AG04450 (cell line): ENCODE results near the gene GPLD1. TPM values are rescaled to one million over a fixed set of nuclear protein-coding genes. Genes with fewer than 3 reads are reported as not detected.

ENCODE experiments used
- CTCF ChIA-PET: fragments of 300-600, 350-600 bp; formaldehyde crosslinking; extraction: SDS; loops from one replicate; lab custom pipeline; 2022; ENCODE audit warnings: antibody characterized with exemption, inconsistent platforms; lab: Charles Lee
- POLR2A ChIA-PET: fragments of 350-600 bp; formaldehyde crosslinking; extraction: SDS; loops from one replicate; lab custom pipeline; 2021; ENCODE audit warnings: antibody characterized with exemption, inconsistent platforms; lab: Yijun Ruan, JAX
- DNase-seq: peaks from one replicate; pipeline ENCODE4 v3.0.0-alpha.2; 2011; ENCODE audit warnings: low read depth, low spot score
- H3K27ac ChIP-seq: one replicate; pipeline ENCODE4 v1.5.1; 2012; ENCODE audit warnings: low read depth, low read length, control low read depth
- H3K27me3 ChIP-seq: one replicate; pipeline ENCODE4 v1.6.0; 2012; ENCODE audit warnings: low read length; ENCODE audit not compliant: control insufficient read depth, insufficient read depth
- H3K4me3 ChIP-seq: 2 replicates; pipeline ENCODE4 v1.5.1; 2011; ENCODE audit warnings: mild to moderate bottlenecking, low read depth, low read length, control low read depth
- H3K9me3 ChIP-seq: 2 replicates; pipeline ENCODE4 v1.5.1; 2012; ENCODE audit warnings: low read length; ENCODE audit not compliant: control insufficient read depth, insufficient read depth
- polyA plus RNA-seq: library from polyadenylated mRNA; depleted of rRNA; stranded (reverse); fragments of >200 nt; gene quantifications from 2 replicates; pipeline ENCODE4 v1.2.3, GENCODE V29; 2011
- TF ChIP-seq, protein P1 (sequence below): IDR thresholded peaks from 2 replicates; pipeline ENCODE4 v1.5.1; 2011; ENCODE audit warnings: low read depth, low read length, control low read depth, inconsistent platforms

Gene GPLD1
- polyA plus RNA-seq, 1 experiment, result 0.04 TPM

- peaks cover 8% of the 10 kb centered on the region for H3K27me3 ChIP-seq
- TF ChIP-seq, protein P1, sequence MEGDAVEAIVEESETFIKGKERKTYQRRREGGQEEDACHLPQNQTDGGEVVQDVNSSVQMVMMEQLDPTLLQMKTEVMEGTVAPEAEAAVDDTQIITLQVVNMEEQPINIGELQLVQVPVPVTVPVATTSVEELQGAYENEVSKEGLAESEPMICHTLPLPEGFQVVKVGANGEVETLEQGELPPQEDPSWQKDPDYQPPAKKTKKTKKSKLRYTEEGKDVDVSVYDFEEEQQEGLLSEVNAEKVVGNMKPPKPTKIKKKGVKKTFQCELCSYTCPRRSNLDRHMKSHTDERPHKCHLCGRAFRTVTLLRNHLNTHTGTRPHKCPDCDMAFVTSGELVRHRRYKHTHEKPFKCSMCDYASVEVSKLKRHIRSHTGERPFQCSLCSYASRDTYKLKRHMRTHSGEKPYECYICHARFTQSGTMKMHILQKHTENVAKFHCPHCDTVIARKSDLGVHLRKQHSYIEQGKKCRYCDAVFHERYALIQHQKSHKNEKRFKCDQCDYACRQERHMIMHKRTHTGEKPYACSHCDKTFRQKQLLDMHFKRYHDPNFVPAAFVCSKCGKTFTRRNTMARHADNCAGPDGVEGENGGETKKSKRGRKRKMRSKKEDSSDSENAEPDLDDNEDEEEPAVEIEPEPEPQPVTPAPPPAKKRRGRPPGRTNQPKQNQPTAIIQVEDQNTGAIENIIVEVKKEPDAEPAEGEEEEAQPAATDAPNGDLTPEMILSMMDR, result peak; percentile 35; the same call in 1 of the 2 replicates
- H3K27ac ChIP-seq, result no peak overlapping the region
- ChIA-PET CTCF (interaction anchor here (0.7 kb wide), 3 partner anchors 13 to 540 kb away, joined by 4 to 12 read pairs (median 7); no protein-coding TSS in a partner anchor), POLR2A (no interaction called here)
- H3K9me3 ChIP-seq, result no peaks in the 10 kb centered on the region; the same call in 1 of the 2 replicates
- no peak for DNase-seq
- H3K4me3 ChIP-seq, result no peak overlapping the region
Observed at GRCh38 chr6:24492475-24492874, 3.1 kb upstream of the GPLD1 start.

- TF ChIP-seq, protein P1, result no peak
- CTCF ChIA-PET, result interaction anchor here (0.6 kb wide), 1 partner anchor 414 kb away, joined by 3 read pairs; no protein-coding TSS in a partner anchor
Observed at GRCh38 chr6:24490948-24491347, 1.6 kb upstream of the GPLD1 start.

DNA sequence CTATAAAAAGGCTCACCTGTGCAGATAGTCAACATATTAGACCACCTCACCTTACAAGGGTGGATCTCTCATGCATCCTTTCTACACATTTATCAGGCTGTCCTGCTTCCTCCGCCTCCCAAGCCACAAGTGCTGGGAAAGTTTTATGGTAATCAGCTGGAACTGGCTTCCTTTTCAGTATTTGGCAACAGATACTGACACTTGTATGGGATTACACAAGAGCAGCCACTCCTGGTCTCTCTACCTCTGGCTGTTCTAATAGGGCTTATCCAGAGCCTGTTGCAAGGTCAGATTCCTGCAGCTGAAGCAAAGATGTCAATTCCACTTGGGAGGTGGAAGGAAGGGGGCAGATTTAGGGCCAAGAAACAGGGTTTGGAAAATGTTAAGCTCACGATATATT is 503 bp upstream of the GPLD1 start:
- H3K27ac ChIP-seq, result no peak overlapping the region
- CTCF ChIA-PET, result interaction anchor here (0.9 kb wide), 1 partner anchor 92 kb away, joined by 3 read pairs; no protein-coding TSS in a partner anchor
- POLR2A ChIA-PET, result no interaction called here
- H3K27me3 ChIP-seq, result peaks cover 3% of the 10 kb centered on the region
- no peak for DNase-seq
- TF ChIP-seq, protein P1, result no peak
- no peak overlapping the region for H3K4me3 ChIP-seq
- no peaks in the 10 kb centered on the region for H3K9me3 ChIP-seq

More at GRCh38 chr6:24490948-24491347, 1.6 kb upstream of the GPLD1 start:
- DNase-seq, result no peak
- POLR2A ChIA-PET, result no interaction called here
- H3K27me3 ChIP-seq, result peaks cover 5% of the 10 kb centered on the region
- H3K27ac ChIP-seq, result no peak overlapping the region
- no peak overlapping the region for H3K4me3 ChIP-seq
- H3K9me3 ChIP-seq, result no peaks in the 10 kb centered on the region

DNA sequence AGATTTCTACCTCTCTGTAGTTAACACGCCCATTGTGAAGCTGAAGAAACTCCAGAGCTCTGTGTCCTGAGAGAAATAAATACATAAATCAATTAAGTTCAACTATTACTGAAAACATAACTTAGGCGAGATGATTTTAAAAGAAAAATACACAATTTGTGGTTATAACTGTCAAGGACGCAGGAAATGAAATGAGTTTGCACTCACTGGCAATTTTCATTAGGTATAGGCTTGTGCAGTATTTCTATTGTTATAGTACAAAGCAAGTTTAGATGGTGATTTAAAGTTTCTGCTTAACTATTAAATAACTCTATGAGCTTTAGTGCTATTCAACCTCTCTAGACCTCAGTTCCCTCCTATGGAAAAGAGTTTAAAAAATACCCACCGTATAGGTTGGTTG is 3.3 kb downstream of the GPLD1 start:
- Histone ChIP-seq H3K4me3 (no peak overlapping the region), H3K9me3 (no peaks in the 10 kb centered on the region), H3K27ac (no peak overlapping the region), H3K27me3 (no peaks in the 10 kb centered on the region)
- ChIA-PET CTCF (no interaction called here), POLR2A (no interaction called here)
- TF ChIP-seq, protein P1, result no peak
- no peak for DNase-seq

DNA sequence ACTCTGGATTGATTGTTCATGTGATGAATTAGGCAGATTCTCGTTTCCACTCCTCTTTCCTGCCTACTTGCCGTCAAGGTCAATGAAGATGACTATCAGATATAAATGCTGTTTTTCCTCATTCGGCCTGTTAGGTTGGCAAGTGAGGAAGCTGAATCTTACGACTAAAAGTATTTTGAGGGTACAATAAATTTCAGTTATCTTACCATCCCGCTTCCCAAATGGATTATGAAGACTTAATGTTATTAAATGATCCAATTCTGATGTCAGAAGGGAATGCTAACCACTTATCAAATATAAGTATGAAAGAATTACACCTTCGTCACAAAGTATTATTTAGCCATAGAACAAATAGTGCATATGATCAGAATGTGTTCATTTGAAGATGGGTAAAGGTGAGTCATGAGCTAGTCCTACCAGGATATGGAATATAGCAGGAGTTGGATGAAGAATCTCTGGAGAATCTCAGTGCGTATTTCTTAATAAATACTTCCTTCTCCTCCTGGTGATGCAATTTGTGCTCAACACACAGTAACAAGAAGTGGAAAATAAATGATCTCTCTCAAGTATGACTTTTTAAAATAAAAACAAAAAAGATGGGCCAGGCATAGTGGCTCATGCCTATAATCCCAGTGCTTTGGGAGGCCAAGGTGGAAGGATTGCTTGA is 4.6 kb downstream of the GPLD1 start:
- Histone ChIP-seq H3K4me3 (no peak overlapping the region), H3K27me3 (no peaks in the 10 kb centered on the region), H3K9me3 (no peaks in the 10 kb centered on the region), H3K27ac (no peak overlapping the region)
- CTCF ChIA-PET, result no interaction called here
- TF ChIP-seq, protein P1, result no peak
- POLR2A ChIA-PET, result no interaction called here
- DNase-seq, result no peak
